ENCODE results near the gene MTHFD2L. TPM values are rescaled to one million over a fixed set of nuclear protein-coding genes. Genes with fewer than 3 reads are reported as not detected.
"Not testable (repeated sequence)": the region's sequence is repeated elsewhere in the genome, so short reads cannot be mapped to it uniquely, and the experiment has no call there.

MTHFD2L gene
- total RNA-seq, 1 donor from 2014 or later: 14.7 TPM

DNA sequence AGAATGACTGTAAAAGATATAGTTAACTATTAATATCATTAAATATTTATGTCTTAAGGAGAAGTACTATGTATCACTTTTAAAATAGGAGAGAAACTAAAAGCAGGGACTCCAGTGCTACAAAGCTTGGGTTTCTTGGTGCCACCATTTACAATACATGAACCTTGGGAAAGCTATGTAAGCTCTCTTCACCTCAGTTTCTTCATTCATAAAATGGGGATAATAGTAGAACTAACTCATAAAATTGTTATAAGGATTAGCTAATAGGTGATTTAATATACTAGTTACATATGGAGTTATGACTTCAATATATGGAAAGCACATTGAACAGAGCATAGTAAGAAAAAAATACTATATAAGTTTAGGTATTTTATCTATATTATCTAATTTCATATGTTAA, 174.0 kb downstream of the MTHFD2L start:
- DNase-seq (ENCODE audit: extremely low spot score, unreplicated experiment): no peak
- H3K27ac Mint-ChIP-seq (ENCODE audit: unreplicated experiment): no peak overlapping the region
- H3K4me1 Mint-ChIP-seq (ENCODE audit: unreplicated experiment): peaks cover 16% of the 10 kb centered on the region
- peaks cover 8% of the 10 kb centered on the region for H3K9me3 Mint-ChIP-seq (ENCODE audit: unreplicated experiment)
- H3K36me3 Mint-ChIP-seq (ENCODE audit: unreplicated experiment): no peaks in the 10 kb centered on the region
- peaks cover 6% of the 10 kb centered on the region for H3K27me3 Mint-ChIP-seq (ENCODE audit: unreplicated experiment)
- no peak overlapping the region for H3K4me3 Mint-ChIP-seq (ENCODE audit: unreplicated experiment)
- TF ChIP-seq, protein P1, sequence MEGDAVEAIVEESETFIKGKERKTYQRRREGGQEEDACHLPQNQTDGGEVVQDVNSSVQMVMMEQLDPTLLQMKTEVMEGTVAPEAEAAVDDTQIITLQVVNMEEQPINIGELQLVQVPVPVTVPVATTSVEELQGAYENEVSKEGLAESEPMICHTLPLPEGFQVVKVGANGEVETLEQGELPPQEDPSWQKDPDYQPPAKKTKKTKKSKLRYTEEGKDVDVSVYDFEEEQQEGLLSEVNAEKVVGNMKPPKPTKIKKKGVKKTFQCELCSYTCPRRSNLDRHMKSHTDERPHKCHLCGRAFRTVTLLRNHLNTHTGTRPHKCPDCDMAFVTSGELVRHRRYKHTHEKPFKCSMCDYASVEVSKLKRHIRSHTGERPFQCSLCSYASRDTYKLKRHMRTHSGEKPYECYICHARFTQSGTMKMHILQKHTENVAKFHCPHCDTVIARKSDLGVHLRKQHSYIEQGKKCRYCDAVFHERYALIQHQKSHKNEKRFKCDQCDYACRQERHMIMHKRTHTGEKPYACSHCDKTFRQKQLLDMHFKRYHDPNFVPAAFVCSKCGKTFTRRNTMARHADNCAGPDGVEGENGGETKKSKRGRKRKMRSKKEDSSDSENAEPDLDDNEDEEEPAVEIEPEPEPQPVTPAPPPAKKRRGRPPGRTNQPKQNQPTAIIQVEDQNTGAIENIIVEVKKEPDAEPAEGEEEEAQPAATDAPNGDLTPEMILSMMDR (IDR thresholded peaks at IDR 0.05): no peak

DNA sequence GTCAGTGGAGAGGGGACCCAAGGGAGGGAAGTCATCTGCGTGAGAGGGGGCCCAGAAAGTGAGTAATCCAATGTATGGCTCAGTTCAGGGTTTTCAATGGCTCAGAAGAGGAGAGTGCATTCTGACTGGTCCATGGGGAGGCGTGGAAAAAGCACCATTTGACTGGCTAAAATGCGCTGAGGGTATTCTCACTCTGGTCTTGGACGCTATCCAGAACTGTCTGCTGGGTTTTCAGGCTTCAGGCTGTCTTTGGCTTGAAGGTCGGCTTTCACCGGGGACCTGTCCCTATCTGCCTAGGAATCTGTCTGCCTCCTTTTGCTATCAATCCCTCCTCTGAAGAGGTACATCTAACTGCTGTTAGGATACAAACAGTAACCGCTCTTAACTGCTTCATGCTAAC, 176.7 kb downstream of the MTHFD2L start:
- H3K27me3 Mint-ChIP-seq (ENCODE audit: unreplicated experiment): peaks cover 6% of the 10 kb centered on the region
- TF ChIP-seq, protein P1 (IDR thresholded peaks at IDR 0.05): no peak
- no peaks in the 10 kb centered on the region for H3K36me3 Mint-ChIP-seq (ENCODE audit: unreplicated experiment)
- H3K4me3 Mint-ChIP-seq (ENCODE audit: unreplicated experiment): no peak overlapping the region
- no peaks in the 10 kb centered on the region for H3K9me3 Mint-ChIP-seq (ENCODE audit: unreplicated experiment)
- DNase-seq (ENCODE audit: extremely low spot score, unreplicated experiment): no peak
- H3K4me1 Mint-ChIP-seq (ENCODE audit: unreplicated experiment): no peaks in the 10 kb centered on the region
- H3K27ac Mint-ChIP-seq (ENCODE audit: unreplicated experiment): no peak overlapping the region

DNA sequence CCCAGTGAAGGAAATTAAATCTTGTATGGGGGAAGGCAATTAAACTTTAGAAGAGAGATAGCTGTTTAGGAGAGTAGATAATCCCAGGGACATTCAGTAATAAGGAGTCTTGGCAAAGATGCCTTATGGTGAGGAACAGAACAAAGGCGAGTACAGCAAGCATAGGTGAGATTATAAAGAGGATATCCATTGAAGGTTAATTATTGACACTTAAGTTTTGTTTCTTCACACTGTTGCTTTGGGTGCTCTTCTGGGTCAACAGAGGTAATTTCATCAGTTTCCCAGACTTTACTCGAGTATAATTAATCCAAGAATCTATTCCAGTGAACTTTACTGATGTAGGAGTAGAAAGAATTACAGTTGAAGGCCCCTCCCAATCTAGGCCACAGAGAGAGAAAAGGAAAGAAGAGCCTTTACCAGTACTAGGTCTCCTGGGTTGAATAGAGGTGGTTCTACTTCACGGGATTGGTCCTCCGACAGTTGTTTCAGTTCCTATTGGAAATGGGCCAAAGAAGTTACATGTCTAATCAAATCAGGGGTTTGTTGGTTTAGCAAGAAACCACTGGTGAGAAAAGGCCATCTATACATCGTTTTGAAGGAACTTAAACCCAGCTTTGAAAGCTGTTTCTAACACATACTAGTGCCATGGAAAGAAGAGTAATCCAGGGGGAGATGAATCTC, 177.6 kb downstream of the MTHFD2L start:
- Mint-ChIP-seq H3K27ac (ENCODE audit: unreplicated experiment) (no peak overlapping the region), H3K4me1 (ENCODE audit: unreplicated experiment) (no peaks in the 10 kb centered on the region), H3K36me3 (ENCODE audit: unreplicated experiment) (no peaks in the 10 kb centered on the region), H3K4me3 (ENCODE audit: unreplicated experiment) (no peak overlapping the region), H3K27me3 (ENCODE audit: unreplicated experiment) (peaks cover 6% of the 10 kb centered on the region), H3K9me3 (ENCODE audit: unreplicated experiment) (peaks cover 5% of the 10 kb centered on the region)
- TF ChIP-seq, protein P1 (IDR thresholded peaks at IDR 0.05): no peak
- DNase-seq (ENCODE audit: extremely low spot score, unreplicated experiment): no peak

DNA sequence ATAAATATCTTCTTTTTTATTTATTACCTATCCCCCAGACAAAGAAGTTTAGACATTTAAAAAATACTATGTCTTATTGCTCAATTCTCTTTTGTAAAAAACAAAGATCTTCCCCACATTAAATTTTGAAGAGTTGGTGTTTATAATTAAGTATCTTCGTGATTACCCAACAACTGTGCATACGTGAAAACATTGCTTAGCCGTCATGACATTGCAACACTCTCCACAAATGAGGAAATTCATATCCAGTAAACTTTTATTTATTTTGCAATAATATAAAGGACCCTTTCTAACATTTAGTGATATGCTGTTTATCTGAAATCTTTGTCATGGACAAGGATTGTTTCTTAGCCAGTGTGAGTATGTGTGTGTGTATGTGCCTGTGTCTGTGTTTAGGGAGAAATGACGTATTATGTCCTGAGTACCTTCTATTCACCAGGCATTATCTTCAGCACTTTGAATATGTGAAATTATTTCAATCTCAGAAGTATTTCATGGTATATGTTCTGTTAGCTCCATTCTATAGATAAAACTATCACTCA, 180.9 kb downstream of the MTHFD2L start:
- TF ChIP-seq, protein P1 (IDR thresholded peaks at IDR 0.05): no peak
- H3K36me3 Mint-ChIP-seq (ENCODE audit: unreplicated experiment): no peaks in the 10 kb centered on the region
- H3K27ac Mint-ChIP-seq (ENCODE audit: unreplicated experiment): no peak overlapping the region
- H3K27me3 Mint-ChIP-seq (ENCODE audit: unreplicated experiment): peaks cover 5% of the 10 kb centered on the region
- peaks cover 15% of the 10 kb centered on the region for H3K9me3 Mint-ChIP-seq (ENCODE audit: unreplicated experiment)
- no peak overlapping the region for H3K4me3 Mint-ChIP-seq (ENCODE audit: unreplicated experiment)
- no peaks in the 10 kb centered on the region for H3K4me1 Mint-ChIP-seq (ENCODE audit: unreplicated experiment)
- no peak for DNase-seq (ENCODE audit: extremely low spot score, unreplicated experiment)

DNA sequence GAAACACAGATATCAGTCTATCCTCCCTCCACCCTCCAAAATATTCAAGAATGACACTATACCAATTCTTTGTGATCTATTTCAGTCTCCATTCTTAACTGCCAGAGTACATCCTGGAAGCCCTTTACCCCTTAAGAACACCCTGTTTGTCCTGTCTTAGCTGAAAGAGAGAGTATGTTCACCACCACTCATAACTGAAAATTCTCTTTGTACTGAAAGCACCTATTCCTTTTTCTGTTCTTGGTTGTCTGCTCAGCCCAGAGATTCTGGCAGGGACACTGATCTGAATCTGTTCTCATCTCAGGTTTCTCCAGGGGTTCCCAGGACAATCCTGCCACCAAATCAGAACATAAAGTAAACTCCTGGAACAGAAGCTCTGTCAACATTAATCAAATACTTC, 181.6 kb downstream of the MTHFD2L start:
- H3K27me3 Mint-ChIP-seq (ENCODE audit: unreplicated experiment): no peaks in the 10 kb centered on the region
- no peaks in the 10 kb centered on the region for H3K36me3 Mint-ChIP-seq (ENCODE audit: unreplicated experiment)
- no peak for DNase-seq (ENCODE audit: extremely low spot score, unreplicated experiment)
- H3K4me1 Mint-ChIP-seq (ENCODE audit: unreplicated experiment): no peaks in the 10 kb centered on the region
- no peak overlapping the region for H3K27ac Mint-ChIP-seq (ENCODE audit: unreplicated experiment)
- TF ChIP-seq, protein P1 (IDR thresholded peaks at IDR 0.05): no peak
- H3K4me3 Mint-ChIP-seq (ENCODE audit: unreplicated experiment): no peak overlapping the region
- H3K9me3 Mint-ChIP-seq (ENCODE audit: unreplicated experiment): peaks cover 15% of the 10 kb centered on the region

DNA sequence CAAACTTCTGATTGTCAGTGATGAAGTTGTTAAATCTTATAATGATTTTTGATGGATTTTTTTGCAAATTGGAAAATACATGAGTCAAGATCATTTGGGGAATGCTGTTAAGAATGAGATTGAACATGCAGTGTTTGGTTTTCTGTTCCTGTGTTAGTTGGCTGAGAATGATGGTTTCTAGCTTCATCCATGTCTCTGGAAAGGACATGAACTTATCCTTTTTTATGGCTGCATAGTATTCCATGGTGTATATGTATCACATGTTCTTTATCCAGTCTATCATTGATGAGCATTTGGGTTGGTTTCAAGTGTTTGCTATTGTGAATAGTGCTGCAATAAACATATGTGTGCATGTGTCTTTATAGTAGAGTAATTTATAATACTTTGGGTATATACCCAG, 182.5 kb downstream of the MTHFD2L start:
- not testable (repeated sequence) for H3K27ac Mint-ChIP-seq (ENCODE audit: unreplicated experiment); H3K4me3 Mint-ChIP-seq (ENCODE audit: unreplicated experiment); H3K36me3 Mint-ChIP-seq (ENCODE audit: unreplicated experiment); H3K4me1 Mint-ChIP-seq (ENCODE audit: unreplicated experiment); H3K27me3 Mint-ChIP-seq (ENCODE audit: unreplicated experiment); DNase-seq (ENCODE audit: extremely low spot score, unreplicated experiment)
- H3K9me3 Mint-ChIP-seq (ENCODE audit: unreplicated experiment): peaks cover 19% of the 10 kb centered on the region

Measured in osteocyte (in vitro differentiated cells).